Kidney (tissue), 14 donors: ENCODE data around the gene IQCN. TPM values are rescaled to one million over a fixed set of nuclear protein-coding genes. Genes with fewer than 3 reads are reported as not detected.

Experiments used
- DNase-seq, 5 donors: peaks; one replicate each; pipeline ENCODE4 v3.0.0-alpha.2; 2013 to 2020
- FAIRE-seq: peaks from 2 replicates; lab custom pipeline; 2012; peaks lifted over from hg19 to GRCh38; lab: Jason Lieb, UNC
- H3K27ac ChIP-seq, 2 donors: one replicate each; pipeline ENCODE4 v1.7.0; 2013; ENCODE audit warnings: low read depth in 2 of 2, low read length in 2 of 2, inconsistent platforms in 1 of 2
- H3K27me3 ChIP-seq: one replicate; pipeline ENCODE4 v1.7.1; 2013; ENCODE audit warnings: low read length, inconsistent platforms; ENCODE audit not compliant: control insufficient read depth, insufficient read depth
- H3K36me3 ChIP-seq, 3 donors: one replicate each; pipeline versions ENCODE4 v1.7.0 to v1.7.1; 2013; ENCODE audit warnings: low read length in 3 of 3, control low read depth in 1 of 3, inconsistent platforms in 1 of 3; ENCODE audit not compliant: insufficient read depth in 3 of 3, control insufficient read depth in 2 of 3
- H3K4me1 ChIP-seq, 3 donors: one replicate each; pipeline versions ENCODE4 v1.7.0 to v1.7.1; 2013; ENCODE audit warnings: low read length in 3 of 3, inconsistent platforms in 1 of 3, low read depth in 1 of 3; ENCODE audit not compliant: control insufficient read depth in 2 of 3, insufficient read depth in 2 of 3
- H3K4me3 ChIP-seq, 3 donors: one replicate each; pipeline versions ENCODE4 v1.7.0 to v1.8.1; 2013; ENCODE audit warnings: low read length in 3 of 3, control low read depth in 1 of 3, inconsistent platforms in 1 of 3
- H3K9ac ChIP-seq, 3 donors: one replicate each; pipeline versions ENCODE4 v1.7.0 to v1.7.1; 2013; ENCODE audit warnings: low read length in 3 of 3, control low read depth in 1 of 3, inconsistent platforms in 1 of 3
- H3K9me3 ChIP-seq, 3 donors: one replicate each; pipeline versions ENCODE4 v1.7.0 to v1.7.1; 2013; ENCODE audit warnings: low read length in 3 of 3, control low read depth in 1 of 3, inconsistent platforms in 1 of 3; ENCODE audit not compliant: control insufficient read depth in 2 of 3, insufficient read depth in 1 of 3
- intact Hi-C: fragments of 100-400 bp; cut with DNase I; formaldehyde crosslinking; loops from one replicate; pipeline ENCODE4 v1.11.1; 2022
- polyA plus RNA-seq: library from polyadenylated mRNA; stranded (reverse); fragments of 350-450 nt; fragmentation: Illumina TruSeq; extraction: RNeasy Lipid Tissue Mini Kit (QIAGEN cat#74804); gene quantifications from one replicate; pipeline ENCODE4 v1.2.3, GENCODE V29; 2014; ENCODE audit warnings: low read depth, low replicate concordance; ENCODE audit not compliant: insufficient read depth
- total RNA-seq: library from RNA; stranded (reverse); fragmentation: NEBNext Ultra II Directional; extraction: Animal tissue kit (Norgen Biotek cat#: 25700); gene quantifications from one replicate; pipeline ENCODE4 v1.2.1, GENCODE V29; 2021
- TF ChIP-seq, protein P1 (sequence below): IDR thresholded peaks from 3 replicates; pipeline ENCODE4 v1.5.1; 2012; ENCODE audit warnings: mild to moderate bottlenecking, moderate library complexity, borderline replicate concordance; ENCODE audit not compliant: insufficient read depth; ENCODE audit errors: extremely low read depth
- donor health status: control.
- donor health status: control.
- donor health status: control.
- donor health status: control.
- donor health status: control.
- donor health status: DM: yes; HTN: yes; CAD: no.
- donor health status: Normal renal cell carcinoma (clear cell type).

IQCN gene
- total and polyA plus RNA-seq, 2 donors from 2014 or later: 0.82 to 6.3 TPM

- Histone ChIP-seq H3K27me3 (no peaks in the 10 kb centered on the region), H3K9me3 (no peaks in the 10 kb centered on the region), H3K9ac (no peak overlapping the region), H3K27ac (no peak overlapping the region), H3K36me3 (peaks cover 0 to 6% (median 0%) of the 10 kb centered on the region in 3 donors), H3K4me3 (no peak overlapping the region), H3K4me1 (no peaks in the 10 kb centered on the region)
- TF ChIP-seq, protein P1, sequence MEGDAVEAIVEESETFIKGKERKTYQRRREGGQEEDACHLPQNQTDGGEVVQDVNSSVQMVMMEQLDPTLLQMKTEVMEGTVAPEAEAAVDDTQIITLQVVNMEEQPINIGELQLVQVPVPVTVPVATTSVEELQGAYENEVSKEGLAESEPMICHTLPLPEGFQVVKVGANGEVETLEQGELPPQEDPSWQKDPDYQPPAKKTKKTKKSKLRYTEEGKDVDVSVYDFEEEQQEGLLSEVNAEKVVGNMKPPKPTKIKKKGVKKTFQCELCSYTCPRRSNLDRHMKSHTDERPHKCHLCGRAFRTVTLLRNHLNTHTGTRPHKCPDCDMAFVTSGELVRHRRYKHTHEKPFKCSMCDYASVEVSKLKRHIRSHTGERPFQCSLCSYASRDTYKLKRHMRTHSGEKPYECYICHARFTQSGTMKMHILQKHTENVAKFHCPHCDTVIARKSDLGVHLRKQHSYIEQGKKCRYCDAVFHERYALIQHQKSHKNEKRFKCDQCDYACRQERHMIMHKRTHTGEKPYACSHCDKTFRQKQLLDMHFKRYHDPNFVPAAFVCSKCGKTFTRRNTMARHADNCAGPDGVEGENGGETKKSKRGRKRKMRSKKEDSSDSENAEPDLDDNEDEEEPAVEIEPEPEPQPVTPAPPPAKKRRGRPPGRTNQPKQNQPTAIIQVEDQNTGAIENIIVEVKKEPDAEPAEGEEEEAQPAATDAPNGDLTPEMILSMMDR: no peak
- intact Hi-C loops: loop anchor here (10.0 kb wide), 1 partner anchor 58 kb away; the partner anchor contains the start of gene MPV17L2
- DNase-seq: no peak
- FAIRE-seq: no peak
Observed at GRCh38 chr19:18252370-18252717, 21.9 kb downstream of the IQCN start.

- Histone ChIP-seq H3K9me3 (no peaks in the 10 kb centered on the region), H3K27me3 (no peaks in the 10 kb centered on the region), H3K27ac (no peak overlapping the region), H3K9ac (no peak overlapping the region), H3K4me3 (no peak overlapping the region), H3K4me1 (no peaks in the 10 kb centered on the region), H3K36me3 (peaks cover 0 to 2% (median 0%) of the 10 kb centered on the region in 3 donors)
- FAIRE-seq (no peak), DNase-seq (peak in 4 of 5 donors; percentile 74 to 83 (median 82))
- TF ChIP-seq, protein P1: peak; percentile 95
- intact Hi-C loops: loop anchor here (10.0 kb wide), 1 partner anchor 57 kb away; the partner anchor contains the start of gene MPV17L2
Observed at GRCh38 chr19:18251587-18252369, 22.5 kb downstream of the IQCN start.

GRCh38 chr19:18249834-18250233 is 24.4 kb downstream of the IQCN start:
- TF ChIP-seq, protein P1: no peak
- intact Hi-C loops: loop anchor here (10.0 kb wide), 1 partner anchor 55 kb away; the partner anchor contains the start of gene MPV17L2
- H3K4me1 ChIP-seq: no peaks in the 10 kb centered on the region
- no peaks in the 10 kb centered on the region for H3K36me3 ChIP-seq
- H3K9ac ChIP-seq: no peak overlapping the region
- no peak overlapping the region for H3K27ac ChIP-seq
- no peaks in the 10 kb centered on the region for H3K27me3 ChIP-seq
- no peak for DNase-seq
- FAIRE-seq: no peak
- no peaks in the 10 kb centered on the region for H3K9me3 ChIP-seq
- H3K4me3 ChIP-seq: no peak overlapping the region
